ENCODE measurements around the gene COPS7A. TPM values are rescaled to one million over a fixed set of nuclear protein-coding genes. Genes with fewer than 3 reads are reported as not detected.

Gene COPS7A
- total RNA-seq, 1 donor, result 86.0 TPM

- peak; percentile 65 for TF ChIP-seq CTCF (IDR thresholded peaks at IDR 0.05; ENCODE audit: insufficient read depth, low read length)
Observed at GRCh38 chr12:6697584-6698351, 26.1 kb upstream of the COPS7A start.

GRCh38 chr12:6698352-6699046 lies 25.3 kb upstream of the COPS7A start:
- H3K4me3 ChIP-seq (ENCODE audit: low read depth, low read length), result no peak overlapping the region
- DNase-seq (ENCODE audit: low read depth), result no peak
- TF ChIP-seq CTCF (IDR thresholded peaks at IDR 0.05; ENCODE audit: insufficient read depth, low read length), result no peak

More at GRCh38 chr12:6697584-6698351, 26.1 kb upstream of the COPS7A start:
- H3K4me3 ChIP-seq (ENCODE audit: low read depth, low read length), result no peak overlapping the region
- peak; percentile 62 for DNase-seq (ENCODE audit: low read depth)

- H3K4me3 ChIP-seq (ENCODE audit: low read depth, low read length), result peak overlapping the region; percentile 73
- no peak for DNase-seq (ENCODE audit: low read depth)
- no peak for TF ChIP-seq CTCF (IDR thresholded peaks at IDR 0.05; ENCODE audit: insufficient read depth, low read length)
Observed at GRCh38 chr12:6699259-6699988, 24.4 kb upstream of the COPS7A start.

GRCh38 chr12:6699989-6700645 lies 23.7 kb upstream of the COPS7A start:
- DNase-seq (ENCODE audit: low read depth), result no peak
- no peak for TF ChIP-seq CTCF (IDR thresholded peaks at IDR 0.05; ENCODE audit: insufficient read depth, low read length)
- peak overlapping the region; percentile 73 for H3K4me3 ChIP-seq (ENCODE audit: low read depth, low read length)

GRCh38 chr12:6700646-6701051 lies 23.2 kb upstream of the COPS7A start, which contains the start of gene PIANP:
Gene PIANP (minus strand): TSS chr12:6700815. CDS start chr12:6698061, 2,754 bp downstream.
- TF ChIP-seq CTCF (IDR thresholded peaks at IDR 0.05; ENCODE audit: insufficient read depth, low read length), result no peak
- H3K4me3 ChIP-seq (ENCODE audit: low read depth, low read length), result peak within 1 kb of the TSS; percentile 73
- DNase-seq (ENCODE audit: low read depth), result no peak

GRCh38 chr12:6701078-6701768 lies 22.6 kb upstream of the COPS7A start:
- TF ChIP-seq CTCF (IDR thresholded peaks at IDR 0.05; ENCODE audit: insufficient read depth, low read length), result no peak
- H3K4me3 ChIP-seq (ENCODE audit: low read depth, low read length), result peak overlapping the region; percentile 67
- DNase-seq (ENCODE audit: low read depth), result no peak

Data from fibroblast of the aortic adventitia (primary cell).